NT2/D1 (cell line): ENCODE data around the gene CARD11.

Source experiments
- YY1 ChIP-seq: IDR thresholded peaks from 2 replicates; pipeline ENCODE4 v1.6.1; 2011; ENCODE audit not compliant: insufficient read length, insufficient read depth
- ZNF274 ChIP-seq: IDR thresholded peaks from 2 replicates; pipeline ENCODE4 v1.6.1; 2011; ENCODE audit warnings: mild to moderate bottlenecking, low read depth, low read length

- TF ChIP-seq YY1 = no peak
- no peak for TF ChIP-seq ZNF274
Measured at GRCh38 chr7:2979951-2980350, 63.7 kb downstream of the CARD11 start.
